Endothelial cell of umbilical vein (primary cell): ENCODE data around the gene NR5A2.

Source experiments
- CTCF ChIP-seq, 2 donors: IDR thresholded peaks; 1 replicate in 1 of 2; 2 replicates in 1 of 2; pipeline ENCODE4 v1.5.1; 2011; ENCODE audit warnings: low read length in 2 of 2, mild to moderate bottlenecking in 2 of 2, moderate library complexity in 2 of 2, control low read depth in 1 of 2, inconsistent platforms in 1 of 2, low read depth in 1 of 2; ENCODE audit not compliant: insufficient read depth in 1 of 2; ENCODE audit errors: extremely low read depth in 1 of 2
- EZH2 ChIP-seq: IDR thresholded peaks from 2 replicates; pipeline ENCODE4 v1.6.1; 2012; ENCODE audit warnings: borderline replicate concordance, low read depth, mild to moderate bottlenecking, moderate library complexity, low read length, inconsistent platforms; ENCODE audit not compliant: severe bottlenecking
- JUN ChIP-seq: IDR thresholded peaks from 2 replicates; pipeline ENCODE4 v1.6.1; 2011; ENCODE audit warnings: borderline replicate concordance, low read depth; ENCODE audit not compliant: insufficient read length, insufficient read depth
- MAX ChIP-seq: IDR thresholded peaks from 2 replicates; pipeline ENCODE4 v1.6.1; 2011; ENCODE audit not compliant: insufficient read depth, insufficient read length
- POLR2A ChIP-seq: IDR thresholded peaks from 2 replicates; pipeline ENCODE4 v1.6.1; 2012; ENCODE audit warnings: low read depth, mild to moderate bottlenecking, control low read depth, low read length
- POLR2AphosphoS5 ChIP-seq: IDR thresholded peaks from 2 replicates; pipeline ENCODE4 v1.6.1; 2012; ENCODE audit warnings: low read depth, mild to moderate bottlenecking, control low read depth, low read length, moderate library complexity; ENCODE audit not compliant: insufficient read depth

DNA sequence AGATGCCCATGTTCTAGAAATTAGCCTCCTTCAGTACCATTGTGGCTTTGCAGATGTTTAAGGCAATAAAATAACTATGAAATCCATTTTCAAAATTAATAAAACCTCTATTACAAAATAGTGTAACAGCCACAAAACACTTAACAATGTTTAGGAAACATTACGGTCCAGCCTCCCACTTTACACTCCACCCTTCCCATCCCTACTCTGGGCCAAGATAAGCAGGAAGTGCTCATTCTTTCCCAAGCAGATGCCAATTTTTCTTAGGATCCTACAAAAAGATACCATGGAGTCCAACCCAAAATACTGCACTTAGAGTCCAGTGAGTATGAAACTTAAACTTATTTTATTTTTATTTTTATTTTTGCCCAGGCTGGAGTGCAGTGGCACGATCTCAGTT is 150.8 kb downstream of the NR5A2 start:
- TF ChIP-seq CTCF (IDR thresholded peaks at IDR 0.05; ENCODE audit: extremely low read depth in 1 of 2, insufficient read depth in 1 of 2, low read depth in 1 of 2, low read length in 2 of 2) (no peak), POLR2AphosphoS5 (no peak), MAX (no peak), JUN (no peak), POLR2A (no peak), EZH2 (no peak)
